Tibial artery (tissue), 4 donors: ENCODE data around the gene TNFAIP3.

ENCODE experiments used
- DNase-seq, 2 donors: peaks; one replicate each; pipeline ENCODE4 v3.0.0-alpha.2; 2019
- H3K27ac ChIP-seq, 2 donors: fragments of 200-600 bp; sonication (generic) in 1 of 2; 1 replicate in 1 of 2; 2 replicates in 1 of 2; pipeline ENCODE4 v1.5.1; 2018 to 2019; ENCODE audit warnings: mild to moderate bottlenecking in 1 of 2
- H3K27me3 ChIP-seq, 2 donors: fragments of 200-600 bp; sonication (generic) in 1 of 2; one replicate each; pipeline versions ENCODE4 v1.5.1 to v1.6.0; 2016 to 2019
- H3K36me3 ChIP-seq, 3 donors: fragments of 200-600 bp; sonication (generic) in 2 of 3; one replicate each; pipeline ENCODE4 v1.5.1; 2016 to 2019; ENCODE audit warnings: mild to moderate bottlenecking in 2 of 3
- H3K4me1 ChIP-seq, 4 donors: fragments of 200-600 bp; sonication (generic) in 2 of 4; 1 replicate in 3 of 4; 2 replicates in 1 of 4; pipeline ENCODE4 v1.5.1; 2016 to 2019
- H3K4me3 ChIP-seq, 2 donors: fragments of 200-600 bp; sonication (generic) in 1 of 2; 1 replicate in 1 of 2; 2 replicates in 1 of 2; pipeline ENCODE4 v1.5.1; 2018 to 2019; ENCODE audit warnings: mild to moderate bottlenecking in 2 of 2
- H3K9me3 ChIP-seq, 3 donors: fragments of 200-600 bp; sonication (generic) in 1 of 3; one replicate each; pipeline ENCODE4 v1.5.1; 2016 to 2019
- CTCF ChIP-seq, 2 experiments: fragments of 200-600 bp in 1 of 2; fragments of 450-650 bp in 1 of 2; IDR thresholded peaks; one replicate each; pipeline ENCODE4 v1.5.1; 2017 to 2019; ENCODE audit warnings: antibody characterized with exemption in 2 of 2, mild to moderate bottlenecking in 1 of 2, moderate library complexity in 1 of 2
- intact Hi-C: fragments of 100-400 bp; cut with DNase I; formaldehyde crosslinking; loops from one replicate; pipeline ENCODE4 v1.15.0; 2023; ENCODE audit warnings: low total_unique reads

TNFAIP3 gene

GRCh38 chr6:137914530-137915193, 47.6 kb downstream of the TNFAIP3 start:
- intact Hi-C loops: no loop called here
- DNase-seq: no peak
- no peaks in the 10 kb centered on the region for H3K36me3 ChIP-seq
- H3K4me1 ChIP-seq: peaks cover 0 to 7% (median 0%) of the 10 kb centered on the region in 4 donors
- H3K9me3 ChIP-seq: no peaks in the 10 kb centered on the region
- H3K27ac ChIP-seq: no peak overlapping the region
- no peak overlapping the region for H3K4me3 ChIP-seq
- no peak for TF ChIP-seq CTCF (IDR thresholded peaks at IDR 0.05)
- H3K27me3 ChIP-seq: no peaks in the 10 kb centered on the region

GRCh38 chr6:137915790-137916189, 48.7 kb downstream of the TNFAIP3 start:
- Histone ChIP-seq H3K36me3 (no peaks in the 10 kb centered on the region), H3K27ac (no peak overlapping the region), H3K4me3 (no peak overlapping the region), H3K4me1 (peaks cover 0 to 7% (median 0%) of the 10 kb centered on the region in 4 donors), H3K9me3 (no peaks in the 10 kb centered on the region), H3K27me3 (no peaks in the 10 kb centered on the region)
- no peak for DNase-seq
- no peak for TF ChIP-seq CTCF (IDR thresholded peaks at IDR 0.05)
- intact Hi-C loops: no loop called here

GRCh38 chr6:137917551-137918325, 50.7 kb downstream of the TNFAIP3 start:
- Histone ChIP-seq H3K4me3 (no peak overlapping the region), H3K27ac (no peak overlapping the region), H3K27me3 (no peaks in the 10 kb centered on the region), H3K4me1 (peaks cover 0 to 7% (median 0%) of the 10 kb centered on the region in 4 donors), H3K9me3 (no peaks in the 10 kb centered on the region), H3K36me3 (no peaks in the 10 kb centered on the region)
- TF ChIP-seq CTCF (IDR thresholded peaks at IDR 0.05): no peak
- intact Hi-C loops: no loop called here
- no peak for DNase-seq

GRCh38 chr6:137919502-137919823, 52.4 kb downstream of the TNFAIP3 start:
- H3K36me3 ChIP-seq: no peaks in the 10 kb centered on the region
- no peak overlapping the region for H3K27ac ChIP-seq
- no peaks in the 10 kb centered on the region for H3K27me3 ChIP-seq
- H3K4me1 ChIP-seq: peaks cover 0 to 7% (median 0%) of the 10 kb centered on the region in 4 donors
- no peaks in the 10 kb centered on the region for H3K9me3 ChIP-seq
- no peak overlapping the region for H3K4me3 ChIP-seq
- intact Hi-C loops: no loop called here
- TF ChIP-seq CTCF (IDR thresholded peaks at IDR 0.05): no peak
- no peak for DNase-seq

- Histone ChIP-seq H3K36me3 (no peaks in the 10 kb centered on the region), H3K27ac (no peak overlapping the region), H3K4me1 (peaks cover 0 to 7% (median 0%) of the 10 kb centered on the region in 4 donors), H3K9me3 (no peaks in the 10 kb centered on the region), H3K27me3 (no peaks in the 10 kb centered on the region), H3K4me3 (no peak overlapping the region)
- intact Hi-C loops: no loop called here
- TF ChIP-seq CTCF (IDR thresholded peaks at IDR 0.05): no peak
- no peak for DNase-seq
Measured at GRCh38 chr6:137919837-137920730, 53.0 kb downstream of the TNFAIP3 start.
